ENCODE results near the gene ZNF205.

DNA sequence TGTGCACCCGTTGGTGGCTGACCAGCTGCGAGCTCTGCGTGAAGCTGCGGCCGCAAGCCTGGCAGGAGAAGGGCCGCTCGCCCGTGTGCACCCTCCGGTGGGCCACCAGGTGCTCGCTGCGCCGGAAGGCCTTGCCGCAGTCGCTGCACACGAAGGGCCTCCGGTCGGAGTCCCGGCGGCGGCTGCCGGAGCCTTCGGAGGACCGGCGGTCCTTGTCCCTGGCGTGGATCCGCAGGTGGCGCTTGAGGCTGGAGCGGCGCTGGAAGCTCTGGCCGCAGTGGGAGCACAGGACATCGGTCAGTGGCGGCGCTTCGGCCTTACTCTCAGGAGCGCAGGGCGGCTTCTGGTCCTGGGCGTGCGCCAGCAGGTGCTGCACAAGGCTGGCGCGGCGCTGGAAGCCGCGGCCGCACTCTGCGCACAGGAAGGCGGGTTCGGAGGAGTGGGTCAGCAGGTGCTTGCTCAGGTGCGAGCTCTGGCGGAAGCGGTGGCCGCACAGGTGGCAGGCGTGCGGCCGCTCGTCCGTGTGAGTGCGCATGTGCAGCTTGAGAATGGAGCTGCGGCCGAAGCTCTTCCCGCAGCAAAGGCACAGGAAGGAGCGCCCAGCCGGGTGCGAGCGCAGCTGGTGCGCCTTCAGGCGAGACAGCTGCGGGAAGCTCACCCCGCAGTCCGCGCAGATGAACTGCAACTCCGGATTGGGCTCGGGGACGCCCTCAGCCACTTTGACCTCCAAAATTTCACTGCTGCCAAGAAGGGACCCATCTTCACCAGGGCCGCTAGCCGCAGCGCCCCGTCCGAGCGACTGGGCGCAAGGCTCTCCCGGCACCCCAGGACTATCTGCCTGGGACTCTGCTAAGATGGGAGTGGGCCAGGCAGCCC is 22.4 kb upstream of the ZNF205 start:
- TF ChIP-seq, protein P1, sequence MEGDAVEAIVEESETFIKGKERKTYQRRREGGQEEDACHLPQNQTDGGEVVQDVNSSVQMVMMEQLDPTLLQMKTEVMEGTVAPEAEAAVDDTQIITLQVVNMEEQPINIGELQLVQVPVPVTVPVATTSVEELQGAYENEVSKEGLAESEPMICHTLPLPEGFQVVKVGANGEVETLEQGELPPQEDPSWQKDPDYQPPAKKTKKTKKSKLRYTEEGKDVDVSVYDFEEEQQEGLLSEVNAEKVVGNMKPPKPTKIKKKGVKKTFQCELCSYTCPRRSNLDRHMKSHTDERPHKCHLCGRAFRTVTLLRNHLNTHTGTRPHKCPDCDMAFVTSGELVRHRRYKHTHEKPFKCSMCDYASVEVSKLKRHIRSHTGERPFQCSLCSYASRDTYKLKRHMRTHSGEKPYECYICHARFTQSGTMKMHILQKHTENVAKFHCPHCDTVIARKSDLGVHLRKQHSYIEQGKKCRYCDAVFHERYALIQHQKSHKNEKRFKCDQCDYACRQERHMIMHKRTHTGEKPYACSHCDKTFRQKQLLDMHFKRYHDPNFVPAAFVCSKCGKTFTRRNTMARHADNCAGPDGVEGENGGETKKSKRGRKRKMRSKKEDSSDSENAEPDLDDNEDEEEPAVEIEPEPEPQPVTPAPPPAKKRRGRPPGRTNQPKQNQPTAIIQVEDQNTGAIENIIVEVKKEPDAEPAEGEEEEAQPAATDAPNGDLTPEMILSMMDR (IDR thresholded peaks at IDR 0.05), result no peak
- TF ChIP-seq POLR2A (IDR thresholded peaks at IDR 0.05), result no peak
